NCI-H446 (cell line): Measurements from ENCODE around the gene CDKN2B.
A peak's percentile ranks its signal among the peaks of the same experiment; 100 is the strongest.

Source experiments
- DNase-seq, 2 experiments: peaks; one replicate each; lab custom pipeline; 2025; lab: John Stamatoyannopoulos, UW

The CDKN2B gene

DNA sequence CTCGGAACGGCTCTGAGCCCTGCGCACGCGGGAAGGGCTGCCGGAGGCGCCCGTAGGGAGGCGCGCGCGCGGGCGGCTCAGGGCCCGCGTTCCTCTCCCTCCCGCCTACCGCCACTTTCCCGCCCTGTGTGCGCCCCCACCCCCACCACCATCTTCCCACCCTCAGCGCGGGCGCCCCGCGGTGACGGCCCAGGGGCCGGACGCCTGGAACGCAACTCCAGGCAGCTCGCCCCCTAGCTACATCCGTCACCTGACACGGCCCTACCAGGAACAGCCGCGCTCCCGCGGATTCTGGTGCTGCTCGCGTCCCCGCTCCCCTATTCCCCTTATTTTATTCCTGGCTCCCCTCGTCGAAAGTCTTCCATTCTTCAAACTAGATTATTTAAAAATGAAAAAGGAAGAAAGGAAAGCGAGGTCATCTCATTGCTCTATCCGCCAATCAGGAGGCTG is 14.5 kb downstream of the CDKN2B start, which contains the start of gene CDKN2B-AS1:
Gene CDKN2B-AS1, plus strand, starts transcription at position 236 of the 450 bp plus-strand sequence.
- peak; percentile 78 to 93 for DNase-seq

DNA sequence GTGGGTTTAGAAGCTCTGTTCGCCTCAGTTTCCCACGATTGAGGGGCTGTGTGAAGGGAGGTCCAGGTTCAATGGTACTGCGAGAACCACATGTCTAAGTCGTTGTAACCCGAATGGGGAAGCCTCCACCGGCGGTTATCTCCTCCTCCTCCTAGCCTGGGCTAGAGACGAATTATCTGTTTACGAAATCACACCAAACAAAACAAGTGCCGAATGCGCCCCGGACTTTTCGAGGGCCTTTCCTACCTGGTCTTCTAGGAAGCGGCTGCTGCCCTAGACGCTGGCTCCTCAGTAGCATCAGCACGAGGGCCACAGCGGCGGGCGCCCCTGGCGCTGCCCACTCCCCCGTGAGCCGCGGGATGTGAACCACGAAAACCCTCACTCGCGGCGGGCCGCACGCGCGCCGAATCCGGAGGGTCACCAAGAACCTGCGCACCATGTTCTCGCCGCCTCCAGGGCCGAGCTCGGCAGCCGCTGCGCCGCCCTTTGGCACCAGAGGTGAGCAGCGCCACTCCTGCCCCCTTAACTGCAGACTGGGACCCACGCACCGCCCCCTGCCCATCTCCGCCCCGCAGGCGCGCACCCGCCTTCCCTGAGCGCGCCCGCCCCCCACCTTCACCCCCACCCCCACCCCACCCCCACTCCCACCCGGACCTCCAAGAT is 15.1 kb downstream of the CDKN2B start, which contains the start of gene CDKN2A:
Gene CDKN2A, minus strand, starts transcription at position 500 of the 663 bp plus-strand sequence.
- peak in 1 of 2 experiments; percentile 78 for DNase-seq

DNA sequence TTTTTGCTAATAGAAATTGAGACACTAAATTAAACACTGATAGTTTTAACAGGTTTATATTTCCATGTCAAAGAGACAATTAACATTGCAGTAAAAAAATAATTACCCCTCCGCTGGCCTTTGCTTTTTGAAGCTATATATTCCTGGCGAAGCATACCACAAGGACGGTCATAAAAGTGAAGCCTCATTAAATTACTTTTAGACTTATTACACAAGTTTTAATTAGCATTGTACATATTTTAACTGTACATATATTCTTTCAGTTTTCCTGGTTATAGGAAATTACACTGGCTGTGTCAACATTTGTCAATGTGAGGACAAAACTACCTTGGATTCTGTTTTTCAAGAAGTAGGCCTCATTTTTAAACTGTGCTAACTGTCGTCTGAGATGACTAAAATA is 16.1 kb downstream of the CDKN2B start:
- no peak for DNase-seq

DNA sequence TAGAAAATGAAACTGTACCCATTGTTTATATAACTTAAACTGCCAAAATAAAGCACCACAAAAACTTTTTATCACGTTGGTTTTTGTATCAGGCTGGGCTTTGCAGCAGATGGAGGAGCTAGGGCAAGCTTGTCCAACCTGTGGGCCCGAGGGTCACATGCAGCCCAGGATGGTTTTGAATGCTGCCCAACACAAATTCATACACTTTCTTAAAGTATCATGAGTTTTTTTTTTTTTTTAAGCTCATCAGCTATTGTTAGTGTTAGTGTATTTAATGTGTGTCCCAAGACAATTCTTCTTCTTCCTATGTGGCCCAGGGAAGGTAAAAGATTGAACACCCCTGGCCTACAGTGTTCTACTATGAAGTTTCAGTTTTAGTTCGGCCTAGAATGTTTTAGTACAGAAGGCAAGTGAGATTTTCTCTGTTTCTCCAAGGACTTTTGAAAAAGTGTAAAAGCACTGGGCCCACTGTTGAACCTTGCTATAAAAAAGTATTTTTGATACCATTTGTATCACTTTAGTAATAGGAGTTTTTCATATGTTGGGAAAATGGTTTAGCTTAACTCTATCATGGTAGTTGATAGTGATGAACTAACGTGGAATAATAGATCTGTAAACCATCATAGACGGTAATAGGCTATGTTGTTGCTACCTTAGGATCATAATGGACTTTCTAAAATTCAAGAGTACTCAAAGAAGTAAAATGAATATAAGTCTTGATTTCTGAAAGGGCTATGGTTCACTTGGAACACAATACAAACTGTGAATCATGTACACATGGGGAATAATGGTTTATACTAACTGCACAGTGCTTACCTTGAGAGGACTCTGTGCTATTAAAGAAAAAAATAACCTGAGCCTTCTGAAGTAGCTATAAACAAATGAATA is 17.8 kb downstream of the CDKN2B start:
- no peak for DNase-seq

DNA sequence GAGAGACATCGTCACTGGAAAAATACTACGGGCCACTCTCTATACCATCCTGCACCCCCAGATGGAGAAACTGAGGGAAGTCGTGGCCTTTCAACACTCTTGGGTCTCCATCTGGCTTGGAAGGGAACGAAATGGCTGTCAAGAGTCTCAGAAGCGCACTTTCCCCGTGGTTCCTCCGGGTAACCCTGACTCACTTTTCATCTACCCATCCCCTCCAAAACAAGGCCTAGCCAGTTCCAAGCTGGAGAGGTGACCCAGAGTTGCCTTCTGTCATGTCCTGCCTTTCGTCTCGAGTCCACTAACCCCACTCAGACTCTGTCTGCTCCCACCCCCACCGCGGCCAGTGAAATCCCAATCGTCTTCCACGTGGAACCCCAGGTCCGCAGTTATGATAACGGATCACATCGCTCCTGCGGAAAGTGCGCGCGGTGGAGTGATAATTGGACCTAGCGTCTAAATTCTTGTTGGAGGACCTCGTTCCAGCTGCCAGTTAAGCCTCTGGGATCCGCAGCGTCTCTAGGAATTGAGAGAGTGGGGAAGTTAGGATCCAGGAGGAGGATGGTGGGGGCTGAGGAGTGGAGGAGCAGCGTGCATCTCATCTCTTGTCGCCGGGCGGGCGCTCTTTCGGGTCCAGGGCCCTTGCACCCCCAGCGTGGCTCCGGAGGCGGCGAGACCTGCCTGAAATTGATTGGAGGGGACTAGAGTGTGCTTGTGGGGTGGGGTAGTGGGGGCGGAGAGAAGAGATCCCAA is 19.5 kb downstream of the CDKN2B start:
- DNase-seq: no peak

DNA sequence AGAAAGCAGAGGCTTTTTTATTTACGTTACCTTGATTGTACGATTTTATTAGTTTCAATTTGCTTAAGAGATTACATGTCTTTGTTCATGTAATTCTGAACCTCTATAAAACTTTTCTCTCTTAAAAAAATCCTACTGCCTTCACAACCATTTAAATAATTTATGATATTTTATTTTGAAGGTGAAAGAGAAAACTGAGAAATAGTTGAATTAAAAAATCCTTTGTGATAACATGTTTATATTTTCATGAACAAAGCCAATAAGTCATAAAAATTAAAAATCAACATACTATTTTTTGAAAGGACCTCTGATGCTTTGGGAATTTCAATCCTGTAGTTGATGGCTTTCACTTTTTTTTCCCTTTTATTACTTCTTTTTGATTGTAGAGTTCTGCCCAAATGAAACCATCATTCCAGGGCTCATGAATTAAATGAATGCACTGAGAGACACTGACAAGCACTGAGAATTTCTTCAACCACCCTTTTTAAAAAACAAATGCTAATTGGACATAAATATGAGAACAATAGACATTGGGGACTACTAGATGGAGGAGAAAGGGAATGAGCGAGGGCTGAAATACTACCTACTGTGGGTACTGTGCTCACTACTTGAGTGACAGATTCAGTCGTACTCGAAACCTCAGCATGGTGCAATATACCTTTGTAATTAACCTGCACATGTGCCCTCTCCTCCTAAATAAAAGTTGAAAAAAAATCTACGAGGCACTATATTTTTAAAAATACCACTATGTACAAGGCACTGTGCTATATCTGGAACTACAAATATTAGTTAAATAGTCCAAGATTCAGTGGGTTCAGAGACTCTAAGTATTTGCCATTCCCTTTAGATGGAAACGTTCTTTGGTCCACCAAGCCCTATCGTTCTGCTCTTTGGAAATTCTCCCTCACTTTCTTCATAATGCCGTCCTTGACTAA is 20.8 kb downstream of the CDKN2B start:
- no peak for DNase-seq

DNA sequence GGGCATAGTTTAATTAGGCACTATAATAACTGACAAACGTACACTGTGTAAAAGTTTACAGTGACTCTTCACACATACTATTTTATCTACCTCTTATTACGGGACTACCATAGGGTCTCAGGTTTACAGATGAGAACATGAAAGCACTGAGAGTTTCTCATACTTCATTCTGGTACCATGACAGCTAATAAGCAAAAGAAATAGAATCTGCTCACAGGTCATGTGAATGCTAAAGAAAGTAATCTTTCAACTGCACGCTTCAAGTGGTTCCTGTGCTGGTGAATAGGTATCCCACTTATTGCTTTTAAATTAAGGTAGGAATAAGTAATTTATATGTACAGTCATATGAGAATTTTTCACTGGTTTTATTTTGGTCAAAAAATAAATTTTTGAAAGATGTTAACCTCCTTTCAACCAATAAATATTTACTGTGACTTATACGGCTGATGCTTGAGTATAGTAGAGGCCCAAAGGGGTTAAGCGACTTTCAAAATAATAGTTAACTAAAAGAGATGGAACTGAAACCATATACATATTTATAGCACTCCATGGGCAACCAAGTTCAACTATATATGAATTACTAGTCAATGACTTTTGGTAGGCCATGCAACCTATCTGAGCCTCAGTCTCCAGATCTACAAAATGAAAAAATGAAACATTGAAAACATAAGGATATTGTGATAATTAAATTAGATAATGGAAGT is 23.0 kb downstream of the CDKN2B start:
- DNase-seq: no peak

DNA sequence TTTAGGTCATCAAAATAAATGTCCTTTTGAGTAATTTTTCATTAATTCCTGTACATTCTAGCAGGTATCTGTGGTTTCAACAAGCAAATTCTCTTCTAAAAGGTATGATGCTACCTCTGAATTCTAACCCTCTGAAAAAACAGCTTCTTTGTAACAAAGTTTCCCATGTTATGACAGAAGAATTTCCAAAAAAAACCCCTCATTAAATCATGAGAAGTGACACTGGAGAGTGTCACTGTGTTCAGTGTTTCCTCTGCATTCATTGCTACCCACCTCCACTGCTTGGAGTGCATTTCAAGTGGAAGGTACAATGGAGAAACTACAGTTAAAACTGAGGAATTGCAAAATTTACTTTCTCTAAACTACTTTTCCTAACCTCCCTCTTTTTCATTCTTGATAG is 25.0 kb downstream of the CDKN2B start:
- no peak for DNase-seq

DNA sequence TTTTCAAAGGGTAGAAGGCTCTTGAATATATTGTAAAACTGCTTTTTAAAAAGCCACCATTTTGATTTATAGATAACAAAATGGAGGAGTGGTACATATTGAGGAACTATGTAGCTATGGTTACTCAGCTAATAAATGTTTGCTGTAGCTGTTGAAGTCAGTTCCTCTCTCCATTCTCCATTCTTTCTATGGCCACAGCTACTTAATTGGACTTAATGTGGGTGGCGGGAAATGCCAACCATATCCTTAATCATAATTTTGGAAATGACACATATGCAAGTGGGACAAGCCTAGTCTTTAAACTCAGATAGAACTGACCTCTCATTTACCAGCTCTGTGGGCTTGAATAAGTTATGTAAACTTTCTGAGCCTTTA is 25.6 kb downstream of the CDKN2B start:
- no peak for DNase-seq

DNA sequence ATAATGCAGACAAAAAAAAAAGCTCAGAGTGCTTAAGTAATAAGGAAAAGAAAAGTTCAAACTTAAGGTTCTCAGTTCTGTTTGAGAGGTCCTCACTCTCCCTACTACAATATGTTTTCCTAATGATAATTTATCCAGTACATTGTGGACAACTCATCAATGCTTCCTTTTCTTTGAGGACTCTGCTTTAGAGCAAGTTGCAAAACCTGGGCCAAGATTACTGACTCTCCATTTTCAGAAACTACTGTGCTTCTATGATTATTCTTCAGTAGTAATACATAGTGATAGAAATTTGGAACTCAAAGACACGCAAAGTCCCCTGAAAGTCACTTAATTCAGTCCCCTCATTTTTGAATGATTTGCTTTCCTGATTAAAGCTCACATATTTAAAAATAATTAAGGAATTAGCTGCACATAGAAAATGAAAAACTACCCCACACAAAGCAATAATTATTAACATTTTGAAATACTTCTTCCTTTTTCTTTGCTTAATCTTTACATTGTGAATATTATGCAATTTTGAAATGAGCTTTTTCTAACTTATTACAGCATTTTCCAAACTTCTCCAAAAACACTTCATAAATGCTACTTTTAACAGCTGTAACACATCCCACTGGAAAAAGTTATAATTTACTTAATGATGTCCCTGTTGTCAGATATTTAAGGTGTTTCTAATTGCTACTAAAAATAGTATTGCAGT is 26.1 kb downstream of the CDKN2B start:
- no peak for DNase-seq

DNA sequence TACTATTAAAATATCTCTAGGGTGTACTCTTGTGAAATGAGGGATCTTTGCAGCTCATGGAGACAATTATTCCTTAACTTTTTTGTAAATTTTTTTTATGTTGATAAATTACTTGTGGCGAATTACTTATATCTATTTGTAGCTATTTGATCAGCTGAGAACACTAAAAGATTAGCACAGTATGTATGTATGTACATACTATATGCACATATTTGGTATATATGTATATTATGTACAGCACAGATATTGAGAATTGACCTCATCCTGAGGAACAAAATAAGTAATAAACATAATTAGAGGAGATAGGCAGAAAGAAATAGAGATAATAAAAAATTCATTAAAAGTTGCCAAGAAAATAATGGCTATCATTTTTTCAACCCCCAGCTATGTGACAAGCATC is 26.7 kb downstream of the CDKN2B start:
- DNase-seq: no peak

DNA sequence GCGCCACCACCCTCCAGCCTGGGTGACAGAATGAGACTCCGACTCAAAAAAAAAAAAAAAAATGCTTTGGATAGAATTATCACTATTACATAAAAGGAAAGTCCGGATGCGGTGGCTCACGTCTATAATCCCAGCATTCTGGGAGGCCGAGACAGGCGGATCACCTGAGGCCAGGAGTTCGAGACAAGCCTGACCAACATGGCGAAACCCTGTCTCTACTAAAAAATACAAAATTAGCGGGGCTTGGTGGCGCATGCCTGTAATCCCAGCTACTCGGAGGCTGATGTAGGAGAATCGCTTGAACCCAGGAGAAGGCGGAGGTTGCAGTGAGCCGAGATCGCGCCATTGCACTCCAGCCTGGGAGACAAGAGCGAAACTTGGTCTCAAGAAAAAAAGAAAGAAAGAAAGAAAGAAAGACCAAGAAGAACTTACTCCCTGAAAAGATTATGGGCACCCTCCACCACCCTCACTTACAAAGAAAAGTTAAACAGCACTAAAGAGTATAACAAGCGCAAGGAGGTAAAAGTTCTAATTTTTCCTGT is 32.7 kb downstream of the CDKN2B start:
- no peak for DNase-seq

DNA sequence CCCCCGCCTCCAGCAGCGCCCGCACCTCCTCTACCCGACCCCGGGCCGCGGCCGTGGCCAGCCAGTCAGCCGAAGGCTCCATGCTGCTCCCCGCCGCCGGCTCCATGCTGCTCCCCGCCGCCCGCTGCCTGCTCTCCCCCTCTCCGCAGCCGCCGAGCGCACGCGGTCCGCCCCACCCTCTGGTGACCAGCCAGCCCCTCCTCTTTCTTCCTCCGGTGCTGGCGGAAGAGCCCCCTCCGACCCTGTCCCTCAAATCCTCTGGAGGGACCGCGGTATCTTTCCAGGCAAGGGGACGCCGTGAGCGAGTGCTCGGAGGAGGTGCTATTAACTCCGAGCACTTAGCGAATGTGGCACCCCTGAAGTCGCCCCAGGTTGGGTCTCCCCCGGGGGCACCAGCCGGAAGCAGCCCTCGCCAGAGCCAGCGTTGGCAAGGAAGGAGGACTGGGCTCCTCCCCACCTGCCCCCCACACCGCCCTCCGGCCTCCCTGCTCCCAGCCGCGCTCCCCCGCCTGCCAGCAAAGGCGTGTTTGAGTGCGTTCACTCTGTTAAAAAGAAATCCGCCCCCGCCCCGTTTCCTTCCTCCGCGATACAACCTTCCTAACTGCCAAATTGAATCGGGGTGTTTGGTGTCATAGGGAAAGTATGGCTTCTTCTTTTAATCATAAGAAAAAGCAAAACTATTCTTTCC is 34.2 kb downstream of the CDKN2B start:
- DNase-seq: peak; percentile 88 to 92

DNA sequence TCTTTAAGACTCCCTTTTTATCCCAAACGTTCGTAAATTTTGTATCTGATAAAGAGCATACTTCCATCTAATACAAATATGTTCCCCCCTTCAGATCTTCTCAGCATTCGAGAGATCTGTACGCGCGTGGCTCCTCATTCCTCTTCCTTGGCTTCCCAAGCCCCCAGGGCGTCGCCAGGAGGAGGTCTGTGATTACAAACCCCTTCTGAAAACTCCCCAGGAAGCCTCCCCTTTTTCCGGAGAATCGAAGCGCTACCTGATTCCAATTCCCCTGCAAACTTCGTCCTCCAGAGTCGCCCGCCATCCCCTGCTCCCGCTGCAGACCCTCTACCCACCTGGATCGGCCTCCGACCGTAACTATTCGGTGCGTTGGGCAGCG is 34.8 kb downstream of the CDKN2B start:
- no peak for DNase-seq

DNA sequence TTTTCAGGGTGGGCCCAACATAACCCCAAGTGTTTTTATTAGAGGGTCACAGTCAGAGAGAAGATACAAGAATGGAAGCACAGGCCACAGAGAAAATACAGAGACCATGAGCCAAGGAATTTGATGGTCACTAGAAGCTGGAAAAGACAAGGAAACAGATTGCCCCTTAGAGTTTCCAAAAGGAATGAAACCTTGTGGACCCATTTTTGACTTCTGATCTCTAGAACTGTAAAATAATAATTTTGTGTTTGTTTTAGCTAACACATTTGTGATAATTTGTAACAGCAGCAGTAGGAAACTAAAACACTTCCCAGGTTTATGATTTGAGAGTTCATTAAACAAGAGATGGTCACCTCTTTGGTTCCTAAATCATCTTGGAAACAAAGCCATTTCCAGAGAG is 36.7 kb downstream of the CDKN2B start:
- DNase-seq: no peak

DNA sequence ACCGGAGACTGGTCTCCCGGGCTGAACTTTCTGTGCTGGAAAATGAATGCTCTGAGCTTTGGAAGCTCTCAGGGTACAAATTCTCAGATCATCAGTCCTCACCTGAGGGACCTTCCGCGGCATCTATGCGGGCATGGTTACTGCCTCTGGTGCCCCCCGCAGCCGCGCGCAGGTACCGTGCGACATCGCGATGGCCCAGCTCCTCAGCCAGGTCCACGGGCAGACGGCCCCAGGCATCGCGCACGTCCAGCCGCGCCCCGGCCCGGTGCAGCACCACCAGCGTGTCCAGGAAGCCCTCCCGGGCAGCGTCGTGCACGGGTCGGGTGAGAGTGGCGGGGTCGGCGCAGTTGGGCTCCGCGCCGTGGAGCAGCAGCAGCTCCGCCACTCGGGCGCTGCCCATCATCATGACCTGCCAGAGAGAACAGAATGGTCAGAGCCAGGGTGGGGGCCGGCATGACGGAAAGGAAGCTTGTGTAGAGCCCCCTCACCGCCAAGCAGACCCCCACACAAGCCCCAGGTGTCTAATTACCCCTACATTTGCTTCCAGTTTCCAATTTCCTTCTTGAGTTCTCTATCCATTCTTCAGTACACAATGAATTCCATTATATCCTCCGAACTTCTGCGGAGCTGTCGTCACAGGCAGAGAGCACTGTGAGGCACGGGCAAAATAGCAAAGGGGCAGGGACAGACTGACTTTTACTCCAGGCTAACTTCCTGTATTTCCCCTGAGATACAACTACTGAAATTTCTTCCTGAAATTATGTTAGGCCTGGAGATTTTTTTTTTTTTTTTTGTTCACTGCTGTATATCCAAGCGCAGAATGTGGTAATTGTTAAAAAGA is 38.1 kb downstream of the CDKN2B start:
- no peak for DNase-seq

DNA sequence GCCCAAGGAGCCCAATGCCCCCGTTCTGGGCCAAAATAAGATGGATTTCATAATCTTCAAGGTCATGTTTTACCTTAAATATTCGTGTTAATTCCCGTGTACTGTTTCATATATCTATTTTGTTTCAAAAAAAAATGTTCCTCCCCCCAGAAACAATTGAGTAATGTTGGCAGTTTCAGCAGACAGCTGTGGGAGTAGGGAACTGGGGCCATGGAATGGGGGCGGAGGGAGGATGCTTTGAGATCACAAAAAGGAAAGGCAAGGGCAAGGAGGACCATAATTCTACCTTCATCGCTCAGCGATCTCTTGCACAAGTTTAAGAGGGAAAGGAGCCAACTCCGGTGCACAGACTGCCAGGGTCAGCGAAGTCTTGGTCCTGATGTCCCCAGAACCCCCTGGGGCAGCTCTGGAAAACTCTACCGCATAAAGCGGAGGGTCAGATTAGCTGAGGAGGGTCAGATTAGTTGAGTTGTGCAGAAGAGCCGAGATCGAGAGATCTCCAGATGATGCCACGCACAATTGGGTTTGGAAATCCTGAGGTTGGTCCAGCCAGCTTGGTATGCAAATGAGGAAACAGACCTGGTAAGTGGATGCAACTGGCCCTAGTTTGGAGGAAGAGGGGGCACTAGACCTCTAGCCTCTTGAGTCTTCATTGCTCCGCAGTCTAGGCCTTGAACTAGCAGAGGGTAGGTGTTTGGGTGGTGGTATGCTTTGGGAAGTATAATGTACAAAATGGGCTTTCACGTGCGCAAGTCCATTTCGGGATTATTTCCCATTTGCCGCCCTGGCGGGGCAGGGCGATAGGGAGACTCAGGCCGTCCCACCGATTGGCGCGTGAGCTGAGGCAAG is 38.9 kb downstream of the CDKN2B start:
- DNase-seq: no peak
